MM.1S (cell line): ENCODE data around the gene CYTH1.

ENCODE experiments used
- CTCF ChIP-seq: fragments of 300-600 bp; sonication (generic); IDR thresholded peaks from 2 replicates; pipeline ENCODE4 v1.5.1; 2016; ENCODE audit warnings: antibody characterized with exemption, low read length, mixed read lengths
- EZH2 ChIP-seq: fragments of 300-600 bp; sonication (generic); optimal IDR thresholded peaks from 2 replicates; pipeline ENCODE3; 2017; ENCODE audit warnings: low read depth, mild to moderate bottlenecking, antibody characterized with exemption, low read length, mixed read lengths

- TF ChIP-seq CTCF (peak; percentile 14; the same call in 1 of the 2 replicates), EZH2 (no peak)
Measured at GRCh38 chr17:78689029-78689428, 93.0 kb downstream of the CYTH1 start.
